ENCODE results near the gene LEMD2. TPM values are rescaled to one million over a fixed set of nuclear protein-coding genes. Genes with fewer than 3 reads are reported as not detected.

LEMD2 gene
- total RNA-seq, 2 donors from 2014 or later: 62.0 to 75.8 TPM

- Histone ChIP-seq H3K4me3 (ENCODE audit: low read length) (no peak overlapping the region), H3K36me3 (ENCODE audit: control insufficient read depth, insufficient read depth, low read length) (peaks cover 79% of the 10 kb centered on the region), H3K27ac (ENCODE audit: low read depth, low read length) (no peak overlapping the region), H3K9ac (ENCODE audit: extremely low read depth, low read length, poor library complexity, severe bottlenecking) (no peak overlapping the region), H3K9me3 (ENCODE audit: control insufficient read depth, low read length) (no peaks in the 10 kb centered on the region), H3K27me3 (ENCODE audit: control insufficient read depth, insufficient read depth, low read length, poor library complexity, severe bottlenecking) (no peaks in the 10 kb centered on the region), H3K4me1 (ENCODE audit: control insufficient read depth, insufficient read depth, low read length) (peaks cover 34% of the 10 kb centered on the region)
- WGBS, 2 experiments (ENCODE audit: insufficient coverage in 1 of 2, insufficient read length in 1 of 2): 93 to 97% methylated on average over 8 to 13 of the region's 13 CpGs
- Mint-ChIP-seq H3K36me3 (ENCODE audit: low read depth) (peaks cover 70% of the 10 kb centered on the region), H3K9me3 (no peaks in the 10 kb centered on the region), H3K4me3 (no peak overlapping the region), H3K27ac (no peak overlapping the region), H3K4me1 (peaks cover 57% of the 10 kb centered on the region), H3K27me3 (ENCODE audit: insufficient read depth) (no peaks in the 10 kb centered on the region)
- no peak for TF ChIP-seq CTCF (conservative IDR thresholded peaks at IDR 0.05)
- no peak for DNase-seq
Observed at GRCh38 chr6:33776764-33777163, 12.2 kb downstream of the LEMD2 start.

- 96% methylated on average over 4 of the region's 4 CpGs for WGBS, 2 experiments (ENCODE audit: insufficient coverage in 1 of 2, insufficient read length in 1 of 2)
- TF ChIP-seq CTCF (conservative IDR thresholded peaks at IDR 0.05): no peak
- no peak overlapping the region for H3K4me3 ChIP-seq (ENCODE audit: low read length)
- H3K36me3 Mint-ChIP-seq (ENCODE audit: low read depth): peaks cover 69% of the 10 kb centered on the region
- H3K4me3 Mint-ChIP-seq: no peak overlapping the region
- DNase-seq: no peak
- H3K9me3 Mint-ChIP-seq: no peaks in the 10 kb centered on the region
- no peak overlapping the region for H3K27ac ChIP-seq (ENCODE audit: low read depth, low read length)
- H3K27me3 Mint-ChIP-seq (ENCODE audit: insufficient read depth): no peaks in the 10 kb centered on the region
- H3K27ac Mint-ChIP-seq: peak overlapping the region; percentile 21
- no peaks in the 10 kb centered on the region for H3K9me3 ChIP-seq (ENCODE audit: control insufficient read depth, low read length)
- no peak overlapping the region for H3K9ac ChIP-seq (ENCODE audit: extremely low read depth, low read length, poor library complexity, severe bottlenecking)
- H3K36me3 ChIP-seq (ENCODE audit: control insufficient read depth, insufficient read depth, low read length): peaks cover 77% of the 10 kb centered on the region
- peaks cover 57% of the 10 kb centered on the region for H3K4me1 Mint-ChIP-seq
- H3K27me3 ChIP-seq (ENCODE audit: control insufficient read depth, insufficient read depth, low read length, poor library complexity, severe bottlenecking): no peaks in the 10 kb centered on the region
- H3K4me1 ChIP-seq (ENCODE audit: control insufficient read depth, insufficient read depth, low read length): peaks cover 31% of the 10 kb centered on the region
Observed at GRCh38 chr6:33776186-33776585, 12.7 kb downstream of the LEMD2 start.

- Mint-ChIP-seq H3K27me3 (ENCODE audit: insufficient read depth) (no peaks in the 10 kb centered on the region), H3K4me3 (no peak overlapping the region)
- 93 to 95% methylated on average over 3 of the region's 3 CpGs for WGBS, 2 experiments (ENCODE audit: insufficient coverage in 1 of 2, insufficient read length in 1 of 2)
Observed at GRCh38 chr6:33774774-33775173, 14.2 kb downstream of the LEMD2 start.

More at GRCh38 chr6:33774774-33775173, 14.2 kb downstream of the LEMD2 start:
- Histone ChIP-seq H3K36me3 (ENCODE audit: control insufficient read depth, insufficient read depth, low read length) (peaks cover 66% of the 10 kb centered on the region), H3K27me3 (ENCODE audit: control insufficient read depth, insufficient read depth, low read length, poor library complexity, severe bottlenecking) (no peaks in the 10 kb centered on the region), H3K4me3 (ENCODE audit: low read length) (no peak overlapping the region), H3K9me3 (ENCODE audit: control insufficient read depth, low read length) (no peaks in the 10 kb centered on the region), H3K4me1 (ENCODE audit: control insufficient read depth, insufficient read depth, low read length) (peaks cover 28% of the 10 kb centered on the region), H3K27ac (ENCODE audit: low read depth, low read length) (no peak overlapping the region), H3K9ac (ENCODE audit: extremely low read depth, low read length, poor library complexity, severe bottlenecking) (no peak overlapping the region)
- H3K9me3 Mint-ChIP-seq: no peaks in the 10 kb centered on the region
- no peak overlapping the region for H3K27ac Mint-ChIP-seq
- TF ChIP-seq CTCF (conservative IDR thresholded peaks at IDR 0.05): no peak
- no peak for DNase-seq
- peaks cover 57% of the 10 kb centered on the region for H3K36me3 Mint-ChIP-seq (ENCODE audit: low read depth)
- peaks cover 58% of the 10 kb centered on the region for H3K4me1 Mint-ChIP-seq
